ENCODE results near the gene KRT33B. TPM values are rescaled to one million over a fixed set of nuclear protein-coding genes. Genes with fewer than 3 reads are reported as not detected.
"Not testable (repeated sequence)": the region's sequence is repeated elsewhere in the genome, so short reads cannot be mapped to it uniquely, and the experiment has no call there.

Gene KRT33B
- total RNA-seq, 1 experiment from 2014 or later, result not detected

DNA sequence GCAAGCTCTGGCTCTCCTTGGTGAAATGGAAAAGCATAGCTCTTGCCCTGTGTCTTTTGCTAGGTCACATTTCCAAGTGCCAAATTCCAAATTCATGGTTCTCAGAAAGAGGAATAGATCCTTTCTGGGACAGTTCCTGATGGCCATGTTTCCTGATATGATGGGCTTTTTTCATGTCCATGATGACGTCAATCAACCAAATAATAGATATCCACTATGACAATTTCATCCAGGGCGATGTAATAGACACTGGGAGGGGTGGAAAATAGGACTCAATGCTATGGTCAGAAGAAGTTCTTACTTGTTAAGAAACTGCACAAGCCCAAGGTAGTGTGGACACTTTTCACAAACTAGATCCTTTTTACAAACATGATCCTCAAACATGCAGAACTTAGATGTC lies 18.4 kb downstream of the KRT33B start:
- H3K27me3 Mint-ChIP-seq (ENCODE audit: low read depth), result peaks cover 5% of the 10 kb centered on the region
- ChIA-PET POLR2A (no interaction called here), CTCF (no interaction called here)
- no peaks in the 10 kb centered on the region for H3K36me3 Mint-ChIP-seq
- no peak for TF ChIP-seq JUN (CRISPR knock-in tag; IDR thresholded peaks at IDR 0.05)
- TF ChIP-seq, protein P1, sequence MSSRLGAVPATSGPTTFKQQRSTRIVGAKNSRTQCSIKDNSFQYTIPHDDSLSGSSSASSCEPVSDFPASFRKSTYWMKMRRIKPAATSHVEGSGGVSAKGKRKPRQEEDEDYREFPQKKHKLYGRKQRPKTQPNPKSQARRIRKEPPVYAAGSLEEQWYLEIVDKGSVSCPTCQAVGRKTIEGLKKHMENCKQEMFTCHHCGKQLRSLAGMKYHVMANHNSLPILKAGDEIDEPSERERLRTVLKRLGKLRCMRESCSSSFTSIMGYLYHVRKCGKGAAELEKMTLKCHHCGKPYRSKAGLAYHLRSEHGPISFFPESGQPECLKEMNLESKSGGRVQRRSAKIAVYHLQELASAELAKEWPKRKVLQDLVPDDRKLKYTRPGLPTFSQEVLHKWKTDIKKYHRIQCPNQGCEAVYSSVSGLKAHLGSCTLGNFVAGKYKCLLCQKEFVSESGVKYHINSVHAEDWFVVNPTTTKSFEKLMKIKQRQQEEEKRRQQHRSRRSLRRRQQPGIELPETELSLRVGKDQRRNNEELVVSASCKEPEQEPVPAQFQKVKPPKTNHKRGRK (CRISPR knock-in tag; IDR thresholded peaks at IDR 0.05; ENCODE audit: borderline replicate concordance), result no peak
- no peak for TF ChIP-seq FOXP4 (CRISPR knock-in tag; IDR thresholded peaks at IDR 0.05)
- no peak for TF ChIP-seq NFYB (CRISPR knock-in tag; conservative IDR thresholded peaks at IDR 0.05; ENCODE audit: low read depth)
- no peak for TF ChIP-seq TEAD1 (CRISPR knock-in tag; IDR thresholded peaks at IDR 0.05)
- no peak for TF ChIP-seq NFE2L1 (CRISPR knock-in tag; IDR thresholded peaks at IDR 0.05)
- TF ChIP-seq E2F4 (CRISPR knock-in tag; IDR thresholded peaks at IDR 0.05; ENCODE audit: borderline replicate concordance, low read depth), result no peak
- TF ChIP-seq SP1 (CRISPR knock-in tag; conservative IDR thresholded peaks at IDR 0.05), result no peak
- no peak for TF ChIP-seq TCF7 (CRISPR knock-in tag; IDR thresholded peaks at IDR 0.05; ENCODE audit: low read depth)
- TF ChIP-seq RELA (CRISPR knock-in tag; IDR thresholded peaks at IDR 0.05; ENCODE audit: borderline replicate concordance), result no peak
- TF ChIP-seq RORB (CRISPR knock-in tag; IDR thresholded peaks at IDR 0.05), result no peak
- TF ChIP-seq, protein P2, sequence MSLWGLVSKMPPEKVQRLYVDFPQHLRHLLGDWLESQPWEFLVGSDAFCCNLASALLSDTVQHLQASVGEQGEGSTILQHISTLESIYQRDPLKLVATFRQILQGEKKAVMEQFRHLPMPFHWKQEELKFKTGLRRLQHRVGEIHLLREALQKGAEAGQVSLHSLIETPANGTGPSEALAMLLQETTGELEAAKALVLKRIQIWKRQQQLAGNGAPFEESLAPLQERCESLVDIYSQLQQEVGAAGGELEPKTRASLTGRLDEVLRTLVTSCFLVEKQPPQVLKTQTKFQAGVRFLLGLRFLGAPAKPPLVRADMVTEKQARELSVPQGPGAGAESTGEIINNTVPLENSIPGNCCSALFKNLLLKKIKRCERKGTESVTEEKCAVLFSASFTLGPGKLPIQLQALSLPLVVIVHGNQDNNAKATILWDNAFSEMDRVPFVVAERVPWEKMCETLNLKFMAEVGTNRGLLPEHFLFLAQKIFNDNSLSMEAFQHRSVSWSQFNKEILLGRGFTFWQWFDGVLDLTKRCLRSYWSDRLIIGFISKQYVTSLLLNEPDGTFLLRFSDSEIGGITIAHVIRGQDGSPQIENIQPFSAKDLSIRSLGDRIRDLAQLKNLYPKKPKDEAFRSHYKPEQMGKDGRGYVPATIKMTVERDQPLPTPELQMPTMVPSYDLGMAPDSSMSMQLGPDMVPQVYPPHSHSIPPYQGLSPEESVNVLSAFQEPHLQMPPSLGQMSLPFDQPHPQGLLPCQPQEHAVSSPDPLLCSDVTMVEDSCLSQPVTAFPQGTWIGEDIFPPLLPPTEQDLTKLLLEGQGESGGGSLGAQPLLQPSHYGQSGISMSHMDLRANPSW (CRISPR knock-in tag; conservative IDR thresholded peaks at IDR 0.05; ENCODE audit: low read depth), result no peak
- no peak for TF ChIP-seq MYBL2 (CRISPR knock-in tag; IDR thresholded peaks at IDR 0.05)
- no peak overlapping the region for H3K27ac Mint-ChIP-seq
- H3K9me3 Mint-ChIP-seq, result 0 out of 2 replicates have a peak, but pooled peaks cover 7% of the 10 kb centered on the region
- no peak for DNase-seq (ENCODE audit: low spot score)
- H3K4me3 Mint-ChIP-seq, result no peak overlapping the region
- H3K4me1 Mint-ChIP-seq, result no peaks in the 10 kb centered on the region
- ATAC-seq, result no peak

DNA sequence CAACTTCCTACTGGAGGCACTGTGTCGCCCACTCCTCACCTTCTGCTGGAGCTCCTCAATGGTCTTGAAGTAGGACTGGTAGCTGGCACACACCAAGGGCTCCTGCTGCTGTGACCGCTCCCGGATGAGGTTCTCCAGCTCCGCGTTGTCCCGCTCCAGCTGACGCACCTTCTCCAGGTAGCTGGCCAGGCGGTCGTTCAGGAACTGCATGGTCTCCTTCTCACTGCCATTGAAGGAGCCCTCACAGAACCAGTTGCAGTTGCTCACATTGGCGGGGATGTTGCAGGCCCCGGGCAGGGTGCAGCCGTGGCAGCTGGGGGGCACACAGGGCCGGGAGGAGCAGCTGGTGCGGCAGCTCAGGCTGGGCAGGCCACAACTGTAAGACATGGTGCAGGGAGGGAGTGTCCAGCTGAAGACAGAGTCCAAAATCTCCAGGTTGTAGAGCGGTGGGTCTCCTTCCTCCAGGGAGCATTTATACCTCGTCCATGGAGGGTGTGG lies 19.2 kb downstream of the KRT33B start, which contains the start of gene KRT33A:
KRT33A (minus strand) TSS at position 448 of the 498 bp plus-strand sequence; CDS start at position 387, 61 bp downstream.
- H3K9me3 Mint-ChIP-seq; POLR2A ChIA-PET; H3K4me3 Mint-ChIP-seq; H3K36me3 Mint-ChIP-seq; H3K4me1 Mint-ChIP-seq; H3K27ac Mint-ChIP-seq; ATAC-seq; H3K27me3 Mint-ChIP-seq (ENCODE audit: low read depth); DNase-seq (ENCODE audit: low spot score): not testable (repeated sequence)
- CTCF ChIA-PET, result interaction anchor here (0.8 to 1.9 kb wide), 4 partner anchors 67 to 312 kb away, joined by 3 to 4 read pairs (median 4); no protein-coding TSS in a partner anchor

Data from WTC11 (cell line).